GM18526 (cell line): Measurements from ENCODE around the gene KMT2B.

Experiments used
- POLR2A ChIP-seq: IDR thresholded peaks from 3 replicates; pipeline ENCODE4 v1.6.1; 2011; ENCODE audit not compliant: insufficient read length; ENCODE audit errors: extremely low read depth

Gene KMT2B

DNA sequence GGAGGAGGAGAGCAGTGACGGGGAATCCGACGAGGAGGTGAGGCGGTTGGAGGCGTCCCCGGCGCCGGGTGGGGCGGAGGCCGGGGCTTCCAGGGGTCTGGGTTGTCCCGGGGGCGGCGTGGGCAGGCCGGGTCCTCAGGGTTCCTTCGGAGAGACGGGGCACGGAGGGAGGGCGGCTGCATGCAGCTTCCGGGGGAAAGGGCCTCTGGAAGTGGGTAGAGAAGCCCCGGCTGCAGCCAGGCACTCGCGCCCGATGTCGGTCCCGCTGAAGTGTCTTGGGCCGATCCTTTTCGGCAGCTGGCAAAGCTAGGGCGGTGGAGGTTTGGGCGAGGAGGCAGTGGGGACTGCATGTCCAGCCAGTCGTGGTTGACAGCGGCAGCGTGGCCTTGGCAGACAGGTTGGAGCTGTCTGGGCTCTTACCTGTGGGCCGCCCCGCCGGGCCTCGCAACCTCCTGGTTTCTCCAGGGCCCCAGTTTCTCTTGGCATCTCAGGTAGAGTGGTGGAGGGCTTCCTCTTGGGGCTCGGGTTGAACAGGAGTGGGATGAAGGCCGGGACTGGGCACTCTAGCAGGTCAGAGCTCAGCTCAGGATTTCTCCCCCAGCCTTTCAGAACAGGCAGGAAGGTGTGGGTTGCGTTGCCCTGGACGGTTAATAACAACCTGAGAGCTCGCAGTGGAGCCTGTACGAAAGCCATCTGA lies 690 bp downstream of the KMT2B start:
- no peak for TF ChIP-seq POLR2A

- no peak for TF ChIP-seq POLR2A
Observed at GRCh38 chr19:35719402-35720162, 1.8 kb downstream of the KMT2B start.

GRCh38 chr19:35720163-35720524 lies 2.3 kb downstream of the KMT2B start:
- no peak for TF ChIP-seq POLR2A

DNA sequence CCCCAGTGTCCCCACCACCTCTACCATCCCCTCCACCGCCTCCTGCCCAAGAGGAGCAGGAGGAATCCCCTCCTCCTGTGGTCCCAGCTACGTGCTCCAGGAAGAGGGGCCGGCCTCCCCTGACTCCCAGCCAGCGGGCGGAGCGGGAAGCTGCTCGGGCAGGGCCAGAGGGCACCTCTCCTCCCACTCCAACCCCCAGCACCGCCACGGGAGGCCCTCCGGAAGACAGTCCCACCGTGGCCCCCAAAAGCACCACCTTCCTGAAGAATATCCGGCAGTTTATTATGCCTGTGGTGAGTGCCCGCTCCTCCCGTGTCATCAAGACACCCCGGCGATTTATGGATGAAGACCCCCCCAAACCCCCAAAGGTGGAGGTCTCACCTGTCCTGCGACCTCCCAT lies 2.8 kb downstream of the KMT2B start:
- TF ChIP-seq POLR2A, result no peak

- TF ChIP-seq POLR2A, result no peak
Observed at GRCh38 chr19:35721374-35721773, 3.6 kb downstream of the KMT2B start.

- no peak for TF ChIP-seq POLR2A
Observed at GRCh38 chr19:35722461-35722860, 4.7 kb downstream of the KMT2B start.

- no peak for TF ChIP-seq POLR2A
Observed at GRCh38 chr19:35722897-35723296, 5.1 kb downstream of the KMT2B start.

GRCh38 chr19:35723671-35724070 lies 5.9 kb downstream of the KMT2B start:
- no peak for TF ChIP-seq POLR2A

DNA sequence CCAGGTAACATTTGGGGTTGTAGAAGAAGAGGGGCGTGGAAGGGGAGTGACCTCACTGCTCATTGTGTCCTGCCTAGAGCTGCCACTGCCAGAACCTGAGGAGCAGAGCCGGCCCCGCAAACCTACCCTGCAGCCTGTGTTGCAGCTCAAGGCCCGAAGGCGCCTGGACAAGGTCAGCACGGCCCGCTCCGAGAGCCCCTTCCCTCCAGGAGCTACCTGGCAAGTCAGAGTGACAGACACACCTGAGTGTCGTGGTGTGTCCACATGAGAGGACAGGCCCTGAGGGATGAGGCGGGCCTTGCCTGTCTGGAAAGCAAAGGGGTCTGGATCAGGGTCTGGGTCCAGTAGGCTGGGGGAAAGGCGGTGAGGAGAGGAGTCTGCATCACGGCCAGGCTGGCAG lies 6.8 kb downstream of the KMT2B start:
- TF ChIP-seq POLR2A, result no peak

GRCh38 chr19:35725216-35725861 lies 7.5 kb downstream of the KMT2B start:
- TF ChIP-seq POLR2A, result no peak

DNA sequence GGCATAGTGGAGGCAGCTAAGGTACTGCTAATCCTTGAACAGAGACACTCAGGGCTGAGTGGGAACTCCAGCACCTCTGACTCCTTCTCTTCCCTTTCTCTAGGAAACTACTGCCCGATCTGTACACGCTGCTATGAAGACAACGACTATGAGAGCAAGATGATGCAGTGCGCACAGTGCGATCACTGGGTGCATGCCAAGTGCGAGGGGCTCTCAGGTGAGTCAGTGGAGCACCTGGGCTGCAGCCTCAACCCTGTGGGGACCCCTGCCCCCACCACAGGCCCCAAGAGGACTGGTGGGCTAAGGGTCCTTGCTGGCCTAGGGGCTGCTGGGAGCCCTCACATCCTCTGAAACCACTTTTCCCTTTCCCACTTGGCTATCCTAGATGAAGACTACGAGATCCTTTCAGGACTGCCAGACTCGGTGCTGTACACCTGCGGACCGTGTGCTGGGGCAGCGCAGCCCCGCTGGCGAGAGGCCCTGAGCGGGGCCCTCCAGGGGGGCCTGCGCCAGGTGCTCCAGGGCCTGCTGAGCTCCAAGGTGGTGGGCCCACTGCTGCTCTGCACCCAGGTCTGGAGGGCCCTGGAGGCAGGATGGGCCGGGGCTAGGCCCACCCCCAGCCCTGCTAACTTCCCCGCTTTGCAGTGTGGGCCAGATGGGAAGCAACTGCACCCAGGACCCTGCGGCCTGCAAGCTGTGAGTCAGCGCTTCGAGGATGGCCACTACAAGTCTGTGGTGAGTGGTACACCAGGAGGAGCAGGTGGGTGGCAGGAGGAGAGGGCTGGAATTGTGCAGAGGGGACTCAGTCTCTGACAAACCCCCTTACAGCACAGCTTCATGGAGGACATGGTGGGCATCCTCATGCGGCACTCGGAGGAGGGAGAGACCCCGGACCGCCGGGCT lies 9.5 kb downstream of the KMT2B start:
- TF ChIP-seq POLR2A, result no peak

- no peak for TF ChIP-seq POLR2A
Observed at GRCh38 chr19:35727956-35728706, 10.3 kb downstream of the KMT2B start.

DNA sequence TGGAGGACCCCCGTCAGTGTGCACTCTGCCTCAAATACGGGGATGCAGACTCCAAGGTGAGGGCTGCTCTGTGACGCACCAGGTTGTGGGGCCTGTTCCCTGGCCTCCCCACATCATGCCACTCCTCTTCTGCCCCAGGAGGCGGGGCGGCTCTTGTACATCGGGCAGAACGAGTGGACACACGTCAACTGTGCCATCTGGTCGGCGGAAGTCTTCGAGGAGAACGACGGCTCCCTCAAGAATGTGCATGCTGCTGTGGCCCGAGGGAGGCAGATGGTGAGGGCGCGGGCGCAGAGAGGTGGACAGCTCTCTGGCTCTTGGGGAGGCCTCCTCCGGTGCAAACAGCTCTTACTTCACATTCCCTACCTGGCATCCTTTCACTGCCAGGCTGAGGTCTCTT lies 11.2 kb downstream of the KMT2B start:
- no peak for TF ChIP-seq POLR2A

DNA sequence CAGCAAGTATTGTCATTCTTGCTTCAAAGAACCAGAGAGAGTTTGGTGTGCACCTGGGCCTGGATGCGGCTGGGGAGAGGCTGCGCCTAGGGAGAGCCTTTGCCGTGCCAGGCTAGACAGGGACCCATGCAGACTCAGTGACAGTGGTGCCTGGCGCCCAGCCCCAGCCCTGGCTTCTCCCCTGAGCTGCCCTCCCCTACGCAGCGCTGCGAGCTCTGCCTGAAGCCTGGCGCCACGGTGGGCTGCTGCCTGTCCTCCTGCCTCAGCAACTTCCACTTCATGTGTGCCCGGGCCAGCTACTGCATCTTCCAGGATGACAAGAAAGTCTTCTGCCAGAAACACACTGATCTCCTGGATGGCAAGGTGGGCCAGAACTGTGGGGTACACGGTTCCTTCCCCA lies 12.0 kb downstream of the KMT2B start:
- TF ChIP-seq POLR2A, result no peak

DNA sequence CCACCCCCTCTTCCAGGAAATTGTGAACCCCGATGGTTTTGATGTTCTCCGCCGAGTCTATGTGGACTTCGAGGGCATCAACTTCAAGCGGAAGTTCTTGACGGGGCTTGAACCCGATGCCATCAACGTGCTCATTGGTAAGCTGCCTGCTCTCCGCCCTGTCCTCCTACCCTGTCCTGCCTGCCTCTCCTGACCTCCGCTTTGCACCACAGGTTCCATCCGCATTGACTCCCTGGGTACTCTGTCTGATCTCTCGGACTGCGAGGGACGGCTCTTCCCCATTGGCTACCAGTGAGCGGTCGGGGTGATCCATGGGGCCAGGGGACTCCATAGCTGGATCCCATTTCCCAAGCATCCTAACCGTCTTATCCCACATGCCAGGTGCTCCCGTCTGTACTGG lies 12.5 kb downstream of the KMT2B start:
- TF ChIP-seq POLR2A, result no peak
